ENCODE data around the gene IGSF21.

IGSF21 gene

DNA sequence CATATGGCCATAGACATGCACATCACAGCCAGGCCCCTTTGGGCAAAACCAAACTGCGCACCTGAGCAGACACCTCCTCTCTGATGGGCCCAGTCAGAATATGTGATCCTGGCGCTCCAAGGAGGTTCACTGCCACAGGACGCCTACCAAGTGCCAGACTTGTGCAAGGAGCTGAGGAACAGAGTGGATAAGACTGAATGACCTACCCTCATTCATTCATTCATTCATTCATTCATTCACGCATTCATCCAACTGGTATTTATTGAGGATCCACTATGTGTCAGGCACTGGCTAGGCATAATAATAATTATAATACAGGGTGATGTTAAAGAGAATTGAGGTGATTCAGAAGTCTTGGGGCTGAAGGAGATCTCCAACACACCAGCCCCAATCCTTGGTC, 2.4 kb upstream of the IGSF21 start:
- Histone ChIP-seq H3K4me1 (ENCODE audit: control insufficient read depth, low read depth, low read length) (peaks cover 7% of the 10 kb centered on the region), H2BK5ac (ENCODE audit: low read length) (no peak overlapping the region), H3K4me2 (ENCODE audit: low read length) (no peak overlapping the region), H3K4me3 (ENCODE audit: low read length) (no peak overlapping the region), H2BK15ac (replicated peaks; ENCODE audit: low read depth) (no peak overlapping the region), H3K23ac (ENCODE audit: low read length) (no peak overlapping the region), H4K5ac (ENCODE audit: low read length) (no peak overlapping the region), H3K9ac (ENCODE audit: low read length) (no peak overlapping the region), H3K56ac (ENCODE audit: low read length) (no peak overlapping the region), H4K8ac (ENCODE audit: low read depth, low read length) (no peak overlapping the region), H3K27ac (ENCODE audit: low read depth, low read length) (no peak overlapping the region), H3K4ac (ENCODE audit: low read depth, low read length) (no peak overlapping the region), H3K79me2 (ENCODE audit: control insufficient read depth, insufficient read depth, low read length) (no peaks in the 10 kb centered on the region), H3K36me3 (ENCODE audit: control insufficient read depth, insufficient read depth, low read length) (no peaks in the 10 kb centered on the region), H2BK120ac (ENCODE audit: low read depth, low read length) (no peak overlapping the region), H2AK5ac (ENCODE audit: low read length) (no peak overlapping the region), H3K27me3 (ENCODE audit: insufficient read depth, low read length, poor library complexity) (peaks cover 14% of the 10 kb centered on the region), H3K18ac (ENCODE audit: low read length) (no peak overlapping the region), H3K79me1 (ENCODE audit: low read length) (no peaks in the 10 kb centered on the region)
- no CpG with 5 or more reads among the region's 4 CpGs for WGBS (ENCODE audit: extremely low coverage, insufficient coverage, low lambda C conversion rate)
- no peak for DNase-seq

DNA sequence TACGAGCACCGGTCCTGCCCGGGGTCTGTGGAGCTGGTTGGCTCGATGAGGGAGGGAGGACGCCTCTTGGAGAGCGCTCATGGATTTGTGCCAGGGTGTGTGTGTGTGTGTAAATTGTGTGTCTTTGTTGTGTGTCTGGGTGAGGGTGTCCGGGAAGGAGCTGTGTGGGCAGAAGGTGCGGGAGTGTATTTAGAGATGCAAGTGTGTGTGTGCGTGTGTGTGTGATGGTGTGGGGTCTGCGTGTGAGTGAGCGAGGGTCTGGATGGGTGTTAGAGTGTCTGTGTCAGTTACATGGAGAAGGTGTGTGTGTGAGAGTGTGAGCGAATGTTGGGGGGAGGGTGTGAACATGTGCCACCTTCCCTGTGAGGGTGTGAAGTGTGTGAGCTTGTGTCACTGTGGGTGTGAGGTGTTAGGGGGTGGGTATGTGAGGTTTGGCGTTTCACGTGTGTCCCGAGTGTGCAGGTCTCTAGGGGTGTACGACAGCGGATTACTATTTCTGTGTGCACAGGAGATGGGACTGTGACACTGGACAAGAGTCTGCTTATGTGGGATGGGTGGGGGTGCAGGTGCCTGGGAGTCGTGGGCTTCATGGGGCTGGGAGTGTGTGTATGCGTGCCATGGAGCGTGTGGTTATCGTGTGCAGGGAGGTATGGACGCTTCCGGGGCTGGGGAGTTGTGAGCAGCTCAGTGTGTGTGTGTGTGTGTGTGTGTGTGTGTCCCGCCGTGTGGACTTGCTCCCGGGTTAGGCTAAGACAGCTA, 880 bp downstream of the IGSF21 start:
- H3K4me3 ChIP-seq (ENCODE audit: low read length), result peak overlapping the region; percentile 6
- no peak for DNase-seq

DNA sequence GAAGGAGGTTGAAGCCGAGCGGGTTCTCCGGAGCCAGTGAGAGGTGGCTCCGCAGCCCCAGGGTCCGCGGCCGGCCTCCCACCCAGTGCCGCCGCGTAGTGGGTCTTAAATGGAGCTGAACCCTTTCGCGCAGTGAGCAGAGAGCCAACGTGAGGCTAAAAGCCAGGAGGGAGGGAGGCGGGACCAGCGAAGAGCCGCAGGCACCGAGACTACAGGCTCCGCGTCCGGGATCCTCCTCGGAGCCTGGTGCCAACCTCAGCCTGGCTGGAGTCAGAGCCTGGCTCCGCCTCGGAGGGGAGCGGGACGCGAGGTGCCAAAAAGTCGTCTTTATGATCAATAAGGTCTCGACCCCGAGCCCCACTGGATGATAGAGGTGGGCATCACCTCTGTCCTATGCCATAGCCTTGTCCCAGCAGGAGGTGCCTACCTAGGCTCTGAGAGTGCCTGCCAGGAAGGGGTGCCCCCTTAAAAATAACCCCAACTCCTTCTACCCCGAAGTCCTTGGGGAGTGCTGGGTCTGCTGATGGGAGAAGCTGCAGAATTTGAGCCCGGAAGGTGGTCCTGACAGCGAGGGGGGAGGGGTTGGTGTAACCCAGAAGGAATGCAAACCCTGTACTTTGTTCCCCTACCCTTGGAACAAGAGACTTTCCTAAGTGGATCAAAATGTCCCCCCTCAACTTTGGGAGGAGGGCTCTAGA, 1.6 kb downstream of the IGSF21 start:
- H3K27ac ChIP-seq (ENCODE audit: low read depth, low read length), result no peak overlapping the region
- H3K36me3 ChIP-seq (ENCODE audit: control insufficient read depth, insufficient read depth, low read length), result no peaks in the 10 kb centered on the region
- H3K4me2 ChIP-seq (ENCODE audit: low read length), result peak overlapping the region; percentile 75
- no peak overlapping the region for H3K4ac ChIP-seq (ENCODE audit: low read depth, low read length)
- no peak overlapping the region for H3K56ac ChIP-seq (ENCODE audit: low read length)
- peaks cover 7% of the 10 kb centered on the region for H3K4me1 ChIP-seq (ENCODE audit: control insufficient read depth, low read depth, low read length)
- no peak overlapping the region for H3K9ac ChIP-seq (ENCODE audit: low read length)
- no CpG with 5 or more reads among the region's 32 CpGs for WGBS (ENCODE audit: extremely low coverage, insufficient coverage, low lambda C conversion rate)
- no peak overlapping the region for H3K18ac ChIP-seq (ENCODE audit: low read length)
- H3K79me2 ChIP-seq (ENCODE audit: control insufficient read depth, insufficient read depth, low read length), result no peaks in the 10 kb centered on the region
- H3K27me3 ChIP-seq (ENCODE audit: insufficient read depth, low read length, poor library complexity), result peaks cover 14% of the 10 kb centered on the region
- no peak overlapping the region for H2BK15ac ChIP-seq (replicated peaks; ENCODE audit: low read depth)
- H2AK5ac ChIP-seq (ENCODE audit: low read length), result no peak overlapping the region
- no peak overlapping the region for H3K4me3 ChIP-seq (ENCODE audit: low read length)
- H2BK120ac ChIP-seq (ENCODE audit: low read depth, low read length), result no peak overlapping the region
- no peak for DNase-seq
- peak overlapping the region; percentile 48 for H3K23ac ChIP-seq (ENCODE audit: low read length)
- H4K5ac ChIP-seq (ENCODE audit: low read length), result no peak overlapping the region
- H3K79me1 ChIP-seq (ENCODE audit: low read length), result no peaks in the 10 kb centered on the region
- no peak overlapping the region for H2BK5ac ChIP-seq (ENCODE audit: low read length)
- H4K8ac ChIP-seq (ENCODE audit: low read depth, low read length), result no peak overlapping the region

More for the DNA sequence above, 880 bp downstream of the IGSF21 start:
- Histone ChIP-seq H3K9ac (ENCODE audit: low read length) (peak overlapping the region; percentile 51), H3K36me3 (ENCODE audit: control insufficient read depth, insufficient read depth, low read length) (no peaks in the 10 kb centered on the region), H2BK120ac (ENCODE audit: low read depth, low read length) (no peak overlapping the region), H3K18ac (ENCODE audit: low read length) (no peak overlapping the region), H4K5ac (ENCODE audit: low read length) (no peak overlapping the region), H3K27me3 (ENCODE audit: insufficient read depth, low read length, poor library complexity) (peaks cover 14% of the 10 kb centered on the region), H3K56ac (ENCODE audit: low read length) (peak overlapping the region; percentile 75), H3K79me2 (ENCODE audit: control insufficient read depth, insufficient read depth, low read length) (no peaks in the 10 kb centered on the region), H3K23ac (ENCODE audit: low read length) (peak overlapping the region; percentile 95), H2AK5ac (ENCODE audit: low read length) (peak overlapping the region; percentile 48), H3K4me1 (ENCODE audit: control insufficient read depth, low read depth, low read length) (peaks cover 7% of the 10 kb centered on the region), H2BK5ac (ENCODE audit: low read length) (no peak overlapping the region), H3K79me1 (ENCODE audit: low read length) (no peaks in the 10 kb centered on the region), H4K8ac (ENCODE audit: low read depth, low read length) (no peak overlapping the region), H3K27ac (ENCODE audit: low read depth, low read length) (no peak overlapping the region), H3K4me2 (ENCODE audit: low read length) (peak overlapping the region; percentile 28), H2BK15ac (replicated peaks; ENCODE audit: low read depth) (no peak overlapping the region), H3K4ac (ENCODE audit: low read depth, low read length) (no peak overlapping the region)
- no CpG with 5 or more reads among the region's 26 CpGs for WGBS (ENCODE audit: extremely low coverage, insufficient coverage, low lambda C conversion rate)

DNA sequence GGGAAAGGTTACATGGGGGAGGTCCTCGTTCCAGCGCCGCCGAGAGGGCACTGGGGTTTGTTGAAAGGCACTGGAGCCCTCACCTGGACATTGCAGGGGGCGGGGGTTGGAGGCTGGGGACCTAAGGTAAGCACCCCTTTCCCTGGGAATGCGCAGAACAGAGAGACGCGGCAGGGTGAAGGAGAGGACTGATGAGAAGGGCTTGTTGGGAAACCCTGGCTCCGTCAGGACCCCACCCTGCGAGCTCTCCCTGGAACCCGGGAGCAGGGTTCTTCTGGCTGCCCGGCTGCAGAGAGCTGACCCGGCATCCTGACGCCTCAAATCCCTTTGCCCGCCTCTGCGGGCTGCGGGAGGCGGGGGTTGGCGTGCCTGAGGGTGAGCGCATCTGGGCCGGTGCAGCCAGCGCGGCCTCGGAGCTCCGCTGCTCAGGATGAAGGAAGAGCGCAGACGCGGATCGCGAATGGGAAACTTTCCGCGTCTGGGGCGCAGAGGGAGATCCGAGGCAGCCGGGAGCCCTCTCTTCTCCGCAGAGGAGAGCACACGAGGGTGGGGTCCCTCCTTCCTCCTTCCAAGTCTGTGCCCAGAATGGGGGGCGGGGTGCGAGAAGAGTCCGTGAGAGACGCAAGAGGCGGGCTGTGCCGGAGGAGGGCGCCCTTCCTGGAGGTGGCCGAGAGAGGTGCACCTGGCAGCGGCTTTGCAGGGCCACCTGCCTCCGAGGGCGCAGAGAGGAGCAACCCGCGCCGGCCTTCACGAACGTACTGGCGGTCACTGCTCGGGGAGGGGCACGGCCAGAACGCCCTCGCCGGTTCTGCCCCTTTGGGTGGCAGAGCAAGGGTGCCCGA, 2.4 kb downstream of the IGSF21 start:
- Histone ChIP-seq H4K5ac (ENCODE audit: low read length) (no peak overlapping the region), H3K27ac (ENCODE audit: low read depth, low read length) (no peak overlapping the region), H3K79me2 (ENCODE audit: control insufficient read depth, insufficient read depth, low read length) (no peaks in the 10 kb centered on the region), H2AK5ac (ENCODE audit: low read length) (no peak overlapping the region), H3K79me1 (ENCODE audit: low read length) (no peaks in the 10 kb centered on the region), H3K27me3 (ENCODE audit: insufficient read depth, low read length, poor library complexity) (peaks cover 14% of the 10 kb centered on the region), H3K4ac (ENCODE audit: low read depth, low read length) (no peak overlapping the region), H3K36me3 (ENCODE audit: control insufficient read depth, insufficient read depth, low read length) (no peaks in the 10 kb centered on the region), H4K8ac (ENCODE audit: low read depth, low read length) (no peak overlapping the region), H3K4me2 (ENCODE audit: low read length) (peak overlapping the region; percentile 75), H2BK15ac (replicated peaks; ENCODE audit: low read depth) (no peak overlapping the region), H3K4me1 (ENCODE audit: control insufficient read depth, low read depth, low read length) (peaks cover 7% of the 10 kb centered on the region), H3K56ac (ENCODE audit: low read length) (no peak overlapping the region), H2BK120ac (ENCODE audit: low read depth, low read length) (no peak overlapping the region), H3K4me3 (ENCODE audit: low read length) (no peak overlapping the region), H3K23ac (ENCODE audit: low read length) (no peak overlapping the region), H2BK5ac (ENCODE audit: low read length) (no peak overlapping the region), H3K9ac (ENCODE audit: low read length) (no peak overlapping the region), H3K18ac (ENCODE audit: low read length) (no peak overlapping the region)
- no CpG with 5 or more reads among the region's 60 CpGs for WGBS (ENCODE audit: extremely low coverage, insufficient coverage, low lambda C conversion rate)
- peak; percentile 78 for DNase-seq

DNA sequence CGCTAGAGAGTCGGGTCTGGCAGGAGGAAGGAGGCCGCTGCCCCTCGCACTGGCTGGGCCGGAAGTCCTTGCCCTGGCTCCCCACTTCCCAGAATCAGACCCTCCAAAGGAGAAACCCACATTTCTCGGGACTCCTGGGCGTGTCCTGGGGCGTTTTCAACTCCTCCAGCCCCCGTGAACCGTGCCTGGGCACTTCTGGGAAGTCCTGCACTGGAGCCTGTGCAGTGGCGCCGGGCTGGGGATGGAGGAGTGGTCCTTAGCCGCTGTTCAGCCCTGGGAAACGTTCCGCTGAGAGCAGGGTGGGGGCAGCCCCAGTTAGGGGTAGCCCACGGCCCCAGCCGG, 3.0 kb downstream of the IGSF21 start:
- WGBS (ENCODE audit: extremely low coverage, insufficient coverage, low lambda C conversion rate), result no CpG with 5 or more reads among the region's 17 CpGs
- no peak overlapping the region for H3K9ac ChIP-seq (ENCODE audit: low read length)
- H3K23ac ChIP-seq (ENCODE audit: low read length), result no peak overlapping the region
- no peak overlapping the region for H3K27ac ChIP-seq (ENCODE audit: low read depth, low read length)
- H4K8ac ChIP-seq (ENCODE audit: low read depth, low read length), result no peak overlapping the region
- H2BK120ac ChIP-seq (ENCODE audit: low read depth, low read length), result no peak overlapping the region
- no peak overlapping the region for H3K4ac ChIP-seq (ENCODE audit: low read depth, low read length)
- H2BK15ac ChIP-seq (replicated peaks; ENCODE audit: low read depth), result no peak overlapping the region
- H3K79me2 ChIP-seq (ENCODE audit: control insufficient read depth, insufficient read depth, low read length), result no peaks in the 10 kb centered on the region
- H3K18ac ChIP-seq (ENCODE audit: low read length), result no peak overlapping the region
- H3K4me2 ChIP-seq (ENCODE audit: low read length), result peak overlapping the region; percentile 70
- H3K36me3 ChIP-seq (ENCODE audit: control insufficient read depth, insufficient read depth, low read length), result no peaks in the 10 kb centered on the region
- H3K4me3 ChIP-seq (ENCODE audit: low read length), result no peak overlapping the region
- no peak for DNase-seq
- H3K56ac ChIP-seq (ENCODE audit: low read length), result no peak overlapping the region
- H3K4me1 ChIP-seq (ENCODE audit: control insufficient read depth, low read depth, low read length), result peaks cover 7% of the 10 kb centered on the region
- H4K5ac ChIP-seq (ENCODE audit: low read length), result no peak overlapping the region
- H3K27me3 ChIP-seq (ENCODE audit: insufficient read depth, low read length, poor library complexity), result peaks cover 14% of the 10 kb centered on the region
- H3K79me1 ChIP-seq (ENCODE audit: low read length), result no peaks in the 10 kb centered on the region
- no peak overlapping the region for H2AK5ac ChIP-seq (ENCODE audit: low read length)
- no peak overlapping the region for H2BK5ac ChIP-seq (ENCODE audit: low read length)

Data from mesendoderm (in vitro differentiated cells).